NOMO-1 treated with DMSO at 0.1 percent for 48 hours (cell line): Measurements from ENCODE around the gene SIT1.
"Not testable (repeated sequence)": the region's sequence is repeated elsewhere in the genome, so short reads cannot be mapped to it uniquely, and the experiment has no call there.

Experiments used
- DNase-seq: peaks from one replicate; lab custom pipeline; 2025; ENCODE audit not compliant: unreplicated experiment; lab: John Stamatoyannopoulos, UW

The SIT1 gene

DNA sequence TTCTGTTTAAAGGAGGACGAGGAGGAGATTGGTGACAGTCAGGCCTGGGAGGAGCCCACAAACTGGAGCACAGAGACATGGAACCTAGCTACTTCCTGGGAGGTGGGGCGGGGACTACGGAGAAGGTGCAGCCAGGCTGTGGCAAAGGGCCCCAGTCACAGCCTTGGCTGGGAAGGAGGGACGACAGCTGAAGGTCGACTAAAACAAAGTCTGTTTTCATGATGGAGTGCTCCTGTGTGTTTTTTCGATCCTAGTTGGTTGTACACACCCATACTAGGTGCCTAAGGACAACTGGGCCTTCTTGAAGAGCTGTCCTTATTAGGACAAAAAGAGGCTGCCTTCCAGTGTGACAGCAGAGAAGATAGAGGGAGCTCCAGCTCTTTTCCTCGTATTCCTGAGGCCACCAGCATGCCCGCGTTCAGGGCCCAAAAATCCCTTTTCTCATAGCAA is 10.3 kb upstream of the SIT1 start:
- no peak for DNase-seq

DNA sequence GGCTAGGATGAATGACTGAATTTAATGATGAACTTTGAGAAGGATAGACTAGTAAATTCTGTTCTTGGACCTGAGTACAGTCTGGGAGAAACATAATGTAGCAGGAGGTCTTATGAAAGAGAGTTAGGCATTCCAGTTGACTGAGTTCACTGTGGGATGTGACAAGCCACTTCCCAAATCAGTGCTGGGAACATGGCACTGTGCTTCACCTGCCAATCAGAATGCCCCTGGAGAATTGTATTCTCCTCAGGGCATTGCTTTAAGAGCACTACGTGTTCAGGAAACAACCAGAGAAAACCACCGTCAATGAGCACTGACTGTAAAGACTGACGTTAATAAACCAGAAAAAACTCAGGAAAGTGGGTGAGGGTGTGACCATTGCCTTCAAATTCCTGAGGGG is 8.6 kb upstream of the SIT1 start:
- DNase-seq: no peak

DNA sequence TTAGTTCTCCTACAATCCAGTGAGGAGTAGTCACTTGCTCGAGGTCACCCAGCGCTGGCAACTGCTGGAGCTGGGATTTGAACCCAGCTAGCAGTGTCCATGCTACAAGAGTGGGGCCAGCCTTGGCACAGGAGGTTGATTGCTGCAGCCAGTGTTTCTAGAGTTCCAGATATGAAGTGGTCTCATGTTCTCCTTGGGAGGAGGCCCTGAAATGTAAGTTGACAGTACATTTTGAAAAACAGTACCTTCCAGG is 8.2 kb upstream of the SIT1 start:
- DNase-seq: peak; percentile 56

DNA sequence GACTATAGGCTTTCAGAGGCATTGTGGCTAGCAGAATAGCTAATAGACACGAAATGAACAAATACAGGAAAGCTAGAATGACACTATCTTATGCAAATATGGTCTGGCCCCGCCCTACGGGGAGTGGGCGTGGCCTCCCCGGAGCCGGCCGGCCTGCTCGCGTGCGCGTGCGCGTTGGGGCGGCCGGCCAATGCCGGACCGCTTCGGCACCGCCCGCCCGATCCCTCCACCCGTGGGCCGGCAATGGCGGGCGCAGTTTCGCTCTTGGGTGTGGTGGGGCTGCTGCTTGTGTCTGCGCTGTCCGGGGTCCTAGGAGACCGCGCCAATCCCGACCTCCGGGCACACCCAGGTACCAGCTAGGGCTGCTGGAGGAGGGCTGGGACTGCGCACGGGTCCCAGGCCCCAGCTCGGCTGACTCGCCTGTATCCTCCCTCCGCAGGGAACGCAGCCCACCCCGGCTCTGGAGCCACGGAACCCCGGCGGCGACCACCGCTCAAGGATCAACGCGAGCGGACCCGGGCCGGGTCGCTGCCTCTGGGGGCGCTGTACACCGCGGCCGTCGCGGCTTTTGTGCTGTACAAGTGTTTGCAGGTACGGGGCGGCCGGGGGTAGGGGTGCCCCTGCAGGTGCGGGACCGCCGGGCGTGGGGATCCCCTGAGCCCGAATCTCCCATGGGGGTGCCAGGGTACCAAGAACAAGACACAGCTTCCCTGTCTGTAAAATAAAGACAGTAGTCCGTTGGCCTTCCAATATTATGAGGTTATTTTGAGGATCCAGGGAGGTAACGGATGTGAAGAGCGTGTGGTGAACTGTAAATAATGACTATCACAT is 7.6 kb upstream of the SIT1 start, which contains the start of gene CCDC107:
CCDC107 (plus strand) TSS at position 156 of the 831 bp plus-strand sequence; CDS start at position 244, 88 bp downstream.
- peak; percentile 86 for DNase-seq

DNA sequence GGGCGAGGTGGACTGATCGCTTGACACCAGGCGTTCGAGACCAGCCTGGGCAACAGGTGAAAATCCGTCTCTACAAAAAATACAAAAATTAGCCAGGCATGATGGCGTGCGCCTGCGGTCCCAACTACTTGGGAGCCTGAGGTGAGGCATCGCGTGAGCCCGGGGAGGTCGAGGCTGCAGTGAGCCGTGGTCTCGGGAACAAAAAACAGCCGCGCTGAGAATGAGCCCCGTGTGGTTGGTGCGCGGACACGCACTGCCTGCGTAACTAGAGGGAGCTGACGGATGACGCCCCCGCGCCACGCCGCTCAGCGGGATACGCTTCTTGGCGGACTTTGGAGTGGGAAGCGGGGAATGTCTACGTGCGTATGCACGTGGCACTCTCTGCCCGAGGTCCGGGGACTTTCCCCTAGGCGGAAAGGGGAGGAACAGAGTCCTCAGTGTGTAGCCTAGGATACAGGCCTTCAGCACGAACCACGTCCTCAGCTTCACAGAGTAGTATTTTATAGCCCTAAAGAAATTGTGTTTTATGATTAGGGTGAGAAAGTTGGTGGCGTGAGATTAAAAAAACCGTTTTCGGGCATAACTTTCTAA is 6.9 kb upstream of the SIT1 start, which contains the start of gene RMRP:
RMRP (minus strand) TSS at position 474 of the 591 bp plus-strand sequence.
- peak; percentile 100 for DNase-seq

DNA sequence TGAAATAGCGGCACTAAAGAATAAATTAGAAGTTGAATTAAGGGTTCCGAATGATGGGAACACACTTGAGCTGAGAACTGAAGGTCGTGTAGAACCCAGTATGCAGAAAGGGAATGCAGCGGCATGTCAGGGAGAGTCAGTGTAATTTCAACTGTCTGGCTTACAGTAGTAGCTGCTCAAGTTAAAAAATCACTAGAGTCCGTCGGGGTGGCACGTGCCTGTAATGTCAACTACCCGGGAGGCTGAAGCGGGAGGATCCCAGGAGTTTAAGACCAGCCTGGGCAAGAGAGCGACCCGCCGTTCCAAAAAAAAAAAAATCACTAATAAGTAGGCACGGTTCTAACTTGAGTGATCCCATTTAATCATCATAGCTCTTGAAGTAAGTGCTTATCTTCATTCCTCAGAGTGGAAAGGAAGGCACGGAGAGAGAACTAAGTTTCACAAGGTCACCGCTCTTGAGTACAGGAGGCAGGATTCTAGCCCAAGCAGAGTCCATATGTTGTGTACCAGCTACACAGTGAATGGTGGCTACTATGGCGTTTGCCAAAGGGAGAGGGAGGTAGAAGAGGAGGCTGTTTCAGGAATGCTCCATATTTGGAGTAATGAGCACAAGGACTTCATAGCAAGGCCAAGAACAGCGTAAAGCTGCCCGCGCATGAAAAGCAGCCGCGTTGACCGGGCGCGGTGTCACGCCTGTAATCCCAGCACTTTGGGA is 6.3 kb upstream of the SIT1 start:
- no peak for DNase-seq

DNA sequence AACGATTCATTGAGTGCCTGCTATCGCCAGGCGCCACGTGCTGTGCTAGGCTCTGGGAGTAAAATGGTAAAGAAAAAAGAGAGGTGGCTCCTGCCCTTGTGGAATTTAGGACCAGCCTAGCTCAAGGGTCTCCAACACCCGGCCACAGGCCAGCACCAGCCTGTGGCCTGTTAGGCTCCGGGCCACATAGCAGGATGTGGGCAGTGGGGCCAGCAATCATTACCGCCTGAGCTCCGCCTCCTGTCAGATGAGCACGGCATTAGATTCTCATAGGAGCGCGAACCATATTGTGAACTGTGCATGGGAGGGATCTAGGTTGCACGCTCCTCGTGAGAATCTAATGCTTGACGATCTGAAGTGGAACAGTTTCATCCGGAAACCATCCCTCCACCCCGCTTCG is 5.6 kb upstream of the SIT1 start:
- DNase-seq: no peak

DNA sequence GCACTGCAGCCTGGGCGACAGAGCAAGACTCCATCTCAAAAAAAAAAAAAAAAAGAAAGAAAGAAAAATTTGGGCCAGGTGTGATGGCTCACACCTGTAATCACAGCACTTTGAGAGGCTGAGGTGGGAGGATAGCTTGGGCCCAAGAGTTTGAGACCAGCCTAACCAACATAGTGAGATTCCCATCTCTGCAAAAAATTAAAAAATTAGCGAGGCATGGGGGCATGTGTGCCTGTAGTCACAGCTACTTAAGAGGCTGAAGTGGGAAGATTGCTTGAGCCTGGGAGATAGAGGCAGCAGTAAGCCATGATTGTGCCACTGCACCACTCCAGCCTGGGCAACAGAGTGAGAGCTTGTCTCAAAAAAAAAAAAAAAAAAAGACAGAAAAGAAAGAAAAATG is 2.9 kb upstream of the SIT1 start:
- DNase-seq: no peak

DNA sequence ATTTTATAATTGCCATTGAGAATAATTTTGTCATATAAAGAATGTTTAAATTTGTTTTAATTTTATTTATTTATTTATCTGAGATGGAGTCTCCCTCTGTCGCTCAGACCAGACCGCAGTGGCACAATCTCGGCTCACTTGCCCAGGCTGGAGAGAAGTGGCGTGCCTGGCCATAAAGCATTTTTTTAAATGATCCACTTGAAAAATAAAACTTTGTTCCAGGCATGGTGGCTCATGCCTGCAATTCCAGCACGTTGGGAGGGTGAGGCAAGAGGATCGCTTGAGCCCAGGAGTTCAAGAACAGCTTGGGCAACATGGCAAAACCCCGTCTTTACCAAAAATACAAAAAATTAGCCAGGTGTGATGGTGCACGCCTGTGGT is 2.1 kb upstream of the SIT1 start:
- DNase-seq: peak; percentile 85

DNA sequence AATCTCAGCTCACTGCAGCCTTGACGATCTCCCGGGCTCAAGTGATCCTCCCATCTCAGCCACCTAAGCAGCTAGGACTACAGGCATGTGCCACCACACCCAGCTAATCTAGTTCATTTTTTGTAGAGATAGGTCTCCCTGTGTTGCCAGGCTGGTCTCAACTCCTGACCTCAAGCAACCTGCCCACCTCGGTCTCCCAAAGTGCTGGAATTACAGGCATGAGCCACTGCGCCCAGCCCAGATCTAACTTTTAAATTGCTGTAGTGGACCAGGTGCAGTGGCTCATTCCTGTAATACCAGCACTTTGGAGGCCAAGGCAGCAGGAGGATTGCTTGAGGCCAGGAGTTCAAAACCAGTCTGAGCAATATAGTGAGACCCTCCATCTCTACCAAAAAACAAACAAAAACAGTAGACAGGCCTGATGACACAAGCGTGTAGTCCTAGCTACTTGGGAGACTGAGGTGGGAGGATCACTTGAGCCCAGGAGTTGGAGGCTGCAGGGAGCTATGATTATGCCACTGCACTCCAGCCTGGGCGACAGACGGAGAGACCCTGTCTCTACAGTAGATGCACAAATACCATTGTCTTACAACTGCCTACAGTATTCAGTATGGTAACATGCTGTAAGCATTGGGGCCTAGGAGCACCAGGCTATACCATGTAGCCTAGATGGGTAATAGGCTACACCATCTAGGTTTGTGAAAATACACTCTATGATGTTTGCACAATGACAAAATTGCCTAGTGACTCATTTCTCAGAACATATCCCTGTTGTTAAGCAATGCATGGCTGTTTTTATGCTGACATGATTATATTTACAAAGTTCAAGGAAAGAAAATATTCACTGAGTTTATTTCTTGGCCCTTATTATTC is 1.5 kb upstream of the SIT1 start:
- DNase-seq: peak; percentile 91

DNA sequence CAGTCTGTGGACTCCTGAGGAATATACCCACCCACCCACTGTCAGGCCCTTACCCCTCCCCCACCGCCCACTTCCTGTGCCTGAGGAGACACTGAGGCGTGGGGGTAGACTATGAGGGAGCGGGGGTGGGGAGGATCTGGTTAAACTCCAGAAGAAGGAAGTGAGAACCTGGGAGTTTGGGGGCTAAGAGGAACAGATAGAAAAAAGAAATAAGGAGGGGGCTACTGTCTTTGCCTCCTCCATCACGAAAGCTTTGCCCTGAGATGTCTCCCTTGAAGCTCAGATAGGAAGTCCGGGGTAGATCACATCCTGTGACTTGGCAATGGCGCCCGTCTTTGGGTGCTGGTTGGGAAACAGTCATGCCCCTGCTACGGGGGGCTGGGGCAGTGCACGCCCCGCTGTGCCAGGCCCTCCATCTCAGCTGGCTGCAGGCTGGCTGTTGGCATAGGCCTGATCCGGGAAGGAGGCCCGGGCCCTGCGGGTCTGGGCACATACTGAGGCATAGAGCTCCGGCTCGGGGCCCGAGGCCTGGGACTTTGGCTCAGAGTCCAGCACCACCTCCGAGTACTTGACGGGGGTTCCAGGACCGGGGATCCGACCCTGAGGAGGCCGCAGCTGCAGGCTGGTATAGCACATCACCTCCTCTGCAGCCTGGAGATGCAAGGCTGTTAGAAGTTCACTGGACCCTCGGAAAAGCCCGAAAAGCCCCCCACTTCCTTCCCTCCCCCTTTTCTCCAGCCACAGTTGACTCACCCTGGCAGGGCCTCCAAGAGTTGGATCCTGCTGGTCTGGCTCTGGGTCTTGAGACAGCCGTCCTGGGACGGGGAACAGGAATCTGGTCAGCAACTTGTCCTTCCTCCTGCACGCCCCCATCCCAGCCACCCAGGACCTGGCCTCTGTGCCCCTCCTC is 1.0 kb downstream of the SIT1 start:
- peak; percentile 38 for DNase-seq

DNA sequence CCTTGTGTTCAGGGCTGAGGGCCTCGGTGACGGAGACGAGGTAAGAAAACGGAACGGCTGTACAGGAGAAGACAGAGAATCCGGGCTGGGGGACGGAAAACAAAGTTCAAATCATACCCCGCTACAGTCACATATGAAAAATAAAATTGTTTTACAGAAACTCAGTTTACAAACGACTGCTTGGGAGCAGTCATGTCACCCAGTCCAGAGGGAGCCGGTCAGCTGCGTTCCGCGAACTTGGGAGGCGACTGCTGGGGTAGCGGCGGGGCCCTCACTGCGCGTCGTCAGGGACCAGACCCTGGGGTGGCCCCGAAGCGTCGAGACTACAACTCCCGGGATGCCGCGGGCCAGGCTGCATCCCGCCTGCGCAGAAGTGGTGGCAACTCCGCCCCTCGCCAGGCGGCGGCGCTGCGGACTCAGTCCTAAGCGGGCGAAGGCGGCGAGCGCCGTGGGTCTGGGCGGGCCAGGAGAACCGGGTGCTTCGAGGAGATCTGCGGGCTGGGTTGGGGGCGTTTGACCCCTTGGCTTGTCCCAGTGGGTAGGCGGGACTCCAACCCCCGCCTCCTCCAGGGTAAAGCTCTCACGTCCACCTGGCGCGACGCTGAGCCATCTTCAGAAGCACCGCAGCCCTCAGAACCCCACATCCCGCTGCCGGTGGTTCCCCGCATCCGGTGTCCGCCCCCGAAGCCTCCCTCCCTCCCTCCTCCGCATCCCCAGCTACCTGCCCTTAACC is 4.0 kb downstream of the SIT1 start:
- DNase-seq: peak; percentile 94

DNA sequence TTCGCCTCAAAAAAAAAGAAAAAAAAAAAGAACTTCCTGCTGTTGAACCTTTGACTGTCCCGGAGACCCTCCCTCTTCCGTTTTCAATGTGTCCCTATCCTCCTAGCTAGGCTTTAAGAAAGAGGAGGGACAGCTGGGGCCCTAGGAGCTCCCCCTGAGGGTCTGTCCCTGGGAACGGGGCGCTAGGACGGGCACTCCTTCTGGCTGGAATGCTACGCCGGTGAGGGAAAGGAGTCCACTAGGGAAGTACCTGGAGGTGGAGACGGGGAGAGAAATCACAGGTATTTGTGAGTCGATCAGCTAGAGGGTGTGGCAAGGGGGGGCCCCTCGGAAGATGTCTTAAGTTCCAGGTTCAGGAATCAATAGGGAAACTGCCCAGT is 4.6 kb downstream of the SIT1 start:
- no peak for DNase-seq

DNA sequence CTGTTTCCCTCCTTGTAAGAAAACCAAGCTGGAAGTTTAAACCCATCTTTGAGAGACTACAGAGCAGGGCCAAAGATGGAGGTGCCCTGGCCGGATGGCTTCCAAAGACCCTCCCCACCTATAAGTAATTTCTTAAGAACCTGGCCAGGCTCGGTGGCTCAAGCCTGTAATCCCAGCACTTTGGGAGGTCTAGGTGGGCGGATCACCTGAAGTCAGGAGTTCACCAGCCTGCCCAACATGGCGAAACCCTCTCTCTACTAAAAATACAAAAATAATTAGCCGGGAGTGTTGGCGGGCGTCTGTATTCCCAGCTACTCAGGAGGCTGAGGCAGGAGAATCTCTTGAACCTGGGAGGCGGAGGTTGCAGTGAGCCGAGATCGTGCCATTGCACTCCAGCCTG is 5.0 kb downstream of the SIT1 start:
- not testable (repeated sequence) for DNase-seq

DNA sequence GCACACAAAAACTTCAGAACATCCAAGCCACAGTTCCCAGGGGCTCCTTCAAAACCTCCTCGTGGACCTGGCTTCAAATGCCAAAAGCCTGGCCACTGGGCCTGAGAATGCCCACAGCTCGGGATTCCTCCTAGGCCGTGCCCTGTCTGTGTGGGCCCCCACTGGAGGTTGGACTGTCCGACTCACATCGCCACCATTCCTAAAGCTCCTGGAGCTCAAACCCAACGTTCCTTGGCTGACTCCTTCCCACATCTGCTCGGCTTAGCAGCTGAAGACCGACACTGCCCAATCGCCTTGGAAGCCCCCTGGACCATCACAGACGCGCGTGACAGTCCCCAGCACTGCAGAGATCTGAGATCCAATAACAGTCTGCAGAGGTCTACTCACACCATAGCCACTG is 7.7 kb downstream of the SIT1 start:
- DNase-seq: no peak

DNA sequence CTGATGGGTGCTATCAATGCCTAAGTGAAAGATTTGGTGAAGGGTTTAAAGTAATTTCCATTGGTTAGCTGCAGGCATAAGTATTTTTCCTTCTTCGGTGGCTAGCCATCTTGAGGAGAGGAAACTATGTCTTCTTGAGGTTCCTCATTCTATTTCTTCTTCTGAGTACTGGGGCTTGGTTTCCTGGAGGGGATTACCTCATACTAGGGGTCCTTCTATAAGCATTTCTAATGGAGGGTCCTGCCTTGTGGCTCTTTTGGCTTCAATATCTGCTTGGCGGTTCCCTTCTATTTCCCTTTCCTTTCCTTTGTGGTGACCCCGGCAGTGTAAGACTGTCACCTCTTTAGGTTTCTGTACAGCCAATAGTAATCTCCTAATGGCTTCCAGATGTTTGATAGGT is 9.3 kb downstream of the SIT1 start:
- DNase-seq: peak; percentile 35

DNA sequence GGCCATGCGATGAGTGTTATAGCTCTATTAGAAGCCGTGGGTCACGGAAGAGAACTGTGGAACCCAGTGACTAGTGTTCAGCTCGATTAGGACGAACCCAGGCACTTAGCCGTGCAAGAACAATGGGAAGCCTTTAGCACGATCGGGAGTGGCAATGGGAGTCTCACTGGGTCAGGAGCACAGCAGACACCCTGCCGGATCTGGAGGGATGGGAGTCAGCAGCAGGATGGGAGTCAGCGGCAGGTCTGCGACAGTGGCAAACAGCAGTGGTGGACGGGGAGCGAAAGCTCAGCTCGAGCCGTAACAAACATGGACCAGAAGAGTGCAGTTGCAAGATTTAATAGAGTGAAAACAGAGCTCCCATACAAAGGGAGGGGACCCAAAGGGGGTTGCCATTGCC is 10.3 kb downstream of the SIT1 start:
- DNase-seq: not testable (repeated sequence)

DNA sequence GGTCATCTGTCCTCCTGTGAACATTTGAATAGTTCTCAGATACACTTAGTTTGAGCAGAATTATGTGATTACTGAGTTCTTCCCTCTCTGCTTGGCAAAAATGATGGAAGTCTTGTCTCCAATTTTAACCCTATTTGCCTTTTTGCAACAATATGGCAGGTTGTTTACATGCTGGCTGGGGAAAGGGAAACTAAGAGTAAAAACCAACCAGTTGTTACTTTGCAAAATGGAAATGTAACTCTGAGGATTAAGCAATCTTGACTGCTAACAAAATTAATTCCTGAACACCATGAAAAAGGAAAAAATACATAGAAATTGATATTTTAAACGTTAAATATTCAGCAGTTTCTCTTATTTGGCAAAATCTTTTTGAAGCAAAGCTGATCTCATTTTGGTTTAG is 11.1 kb downstream of the SIT1 start:
- no peak for DNase-seq

DNA sequence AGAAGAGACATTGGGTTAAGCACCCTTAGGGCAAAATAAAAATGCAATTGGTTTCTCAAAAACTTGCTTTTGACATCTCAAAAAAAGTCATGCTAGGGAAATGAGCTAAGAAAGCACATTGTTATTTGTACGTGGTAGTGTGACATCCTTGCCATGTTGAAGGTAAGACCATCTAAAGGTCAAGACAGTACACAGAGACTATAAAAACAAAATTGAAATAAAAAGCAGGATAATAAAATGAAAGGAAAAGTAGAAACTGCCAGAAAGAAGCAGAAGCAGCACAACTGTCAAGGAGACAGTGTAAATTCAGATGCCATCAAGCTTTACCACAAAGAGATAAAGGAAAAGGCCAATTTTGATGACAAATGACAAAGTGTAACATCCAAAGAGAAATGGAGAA is 11.5 kb downstream of the SIT1 start:
- not testable (repeated sequence) for DNase-seq
